NCI-H510A treated with DMSO at 0.1 percent for 48 hours (cell line): Measurements from ENCODE around the gene HAUS7.

ENCODE experiments used
- DNase-seq: peaks from one replicate; lab custom pipeline; 2025; lab: John Stamatoyannopoulos, UW

HAUS7 gene

GRCh38 chrX:153476666-153477363 is 6.4 kb upstream of the HAUS7 start:
- DNase-seq, result no peak

GRCh38 chrX:153475751-153476281 is 5.4 kb upstream of the HAUS7 start:
- no peak for DNase-seq

- no peak for DNase-seq
These were observed 4.9 kb upstream of the HAUS7 start for GRCh38 chrX:153475271-153475670.

- no peak for DNase-seq
These were observed 4.3 kb upstream of the HAUS7 start for GRCh38 chrX:153474718-153475117.

- DNase-seq, result no peak
These were observed 3.9 kb upstream of the HAUS7 start for GRCh38 chrX:153474266-153474665.

- no peak for DNase-seq
These were observed 2.8 kb upstream of the HAUS7 start for GRCh38 chrX:153473126-153473525.

- DNase-seq, result no peak
These were observed 1.4 kb upstream of the HAUS7 start for GRCh38 chrX:153471663-153472280.

GRCh38 chrX:153469811-153470410 is 465 bp downstream of the HAUS7 start:
- no peak for DNase-seq

- no peak for DNase-seq
These were observed 2.3 kb downstream of the HAUS7 start for GRCh38 chrX:153468008-153468580.

GRCh38 chrX:153465691-153466380 is 4.5 kb downstream of the HAUS7 start:
- DNase-seq, result no peak

GRCh38 chrX:153464116-153464515 is 6.3 kb downstream of the HAUS7 start:
- no peak for DNase-seq

- DNase-seq, result no peak
These were observed 6.8 kb downstream of the HAUS7 start for GRCh38 chrX:153463556-153463955.

- DNase-seq, result no peak
These were observed 7.3 kb downstream of the HAUS7 start for GRCh38 chrX:153463031-153463430.

- DNase-seq, result no peak
These were observed 8.1 kb downstream of the HAUS7 start for GRCh38 chrX:153462291-153462690.

GRCh38 chrX:153460826-153461225 is 9.6 kb downstream of the HAUS7 start:
- DNase-seq, result no peak

- no peak for DNase-seq
These were observed 10.4 kb downstream of the HAUS7 start for GRCh38 chrX:153459986-153460385.

- DNase-seq, result no peak
These were observed 11.9 kb downstream of the HAUS7 start for GRCh38 chrX:153458476-153458875.

GRCh38 chrX:153457827-153458466 is 12.4 kb downstream of the HAUS7 start:
- DNase-seq, result no peak

GRCh38 chrX:153457136-153457825 is 13.1 kb downstream of the HAUS7 start:
- no peak for DNase-seq

GRCh38 chrX:153456704-153457103 is 13.7 kb downstream of the HAUS7 start:
- no peak for DNase-seq

- no peak for DNase-seq
These were observed 14.2 kb downstream of the HAUS7 start for GRCh38 chrX:153456161-153456560.
